GM21786 (cell line): Measurements from ENCODE around the gene NUDT4.
A peak's percentile ranks its signal among the peaks of the same experiment; 100 is the strongest.
"Not testable (repeated sequence)": the region's sequence is repeated elsewhere in the genome, so short reads cannot be mapped to it uniquely, and the experiment has no call there.

ENCODE experiments used
- ATAC-seq: cut with Tn5 transposase; IDR thresholded peaks from one replicate; pipeline ENCODE4 v1.9.1; 2021; ENCODE audit not compliant: unreplicated experiment

NUDT4 gene

DNA sequence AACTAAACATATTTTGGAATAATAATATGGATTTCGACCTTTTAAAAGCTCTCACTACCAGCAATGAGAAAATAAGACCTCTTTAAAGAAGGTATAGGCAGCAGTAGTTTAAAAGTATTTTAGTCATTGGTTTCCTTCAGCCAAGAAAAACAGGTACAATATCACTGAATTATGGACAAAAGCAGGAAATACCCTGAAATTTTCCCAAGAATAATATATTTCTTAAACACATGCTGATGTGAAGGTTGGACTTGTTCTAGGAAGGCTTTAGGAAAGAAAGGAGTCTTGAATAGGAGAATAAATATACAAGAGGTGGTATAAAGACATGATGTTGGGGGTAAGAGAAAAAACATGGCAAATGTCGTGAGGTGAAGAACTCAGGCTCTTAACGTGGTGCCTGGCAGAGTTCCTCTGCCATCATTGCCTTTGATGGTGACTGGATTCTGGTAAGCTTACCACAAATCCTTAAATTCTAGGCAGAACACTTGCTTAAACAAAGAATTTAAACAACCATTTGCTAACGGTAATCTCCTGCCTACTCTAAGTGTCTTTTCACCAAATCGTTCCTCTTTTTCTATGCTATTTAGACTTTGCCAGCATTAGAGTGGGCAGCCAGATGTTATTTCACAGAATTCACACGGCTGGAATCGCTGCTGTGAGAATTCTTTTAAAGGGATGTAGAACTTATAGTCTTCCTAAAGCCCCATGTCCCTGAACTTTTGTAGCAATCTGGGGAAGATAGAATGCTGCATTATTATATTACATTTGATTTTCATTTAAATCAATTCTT, 11.9 kb upstream of the NUDT4 start:
- no peak for ATAC-seq

GRCh38 chr12:93366422-93366821, 11.3 kb upstream of the NUDT4 start:
- ATAC-seq, result no peak

- no peak for ATAC-seq
Observed at GRCh38 chr12:93368766-93369165, 9.0 kb upstream of the NUDT4 start.

- no peak for ATAC-seq
Observed at GRCh38 chr12:93369505-93369904, 8.2 kb upstream of the NUDT4 start.

GRCh38 chr12:93370947-93371346, 6.8 kb upstream of the NUDT4 start:
- ATAC-seq, result no peak

DNA sequence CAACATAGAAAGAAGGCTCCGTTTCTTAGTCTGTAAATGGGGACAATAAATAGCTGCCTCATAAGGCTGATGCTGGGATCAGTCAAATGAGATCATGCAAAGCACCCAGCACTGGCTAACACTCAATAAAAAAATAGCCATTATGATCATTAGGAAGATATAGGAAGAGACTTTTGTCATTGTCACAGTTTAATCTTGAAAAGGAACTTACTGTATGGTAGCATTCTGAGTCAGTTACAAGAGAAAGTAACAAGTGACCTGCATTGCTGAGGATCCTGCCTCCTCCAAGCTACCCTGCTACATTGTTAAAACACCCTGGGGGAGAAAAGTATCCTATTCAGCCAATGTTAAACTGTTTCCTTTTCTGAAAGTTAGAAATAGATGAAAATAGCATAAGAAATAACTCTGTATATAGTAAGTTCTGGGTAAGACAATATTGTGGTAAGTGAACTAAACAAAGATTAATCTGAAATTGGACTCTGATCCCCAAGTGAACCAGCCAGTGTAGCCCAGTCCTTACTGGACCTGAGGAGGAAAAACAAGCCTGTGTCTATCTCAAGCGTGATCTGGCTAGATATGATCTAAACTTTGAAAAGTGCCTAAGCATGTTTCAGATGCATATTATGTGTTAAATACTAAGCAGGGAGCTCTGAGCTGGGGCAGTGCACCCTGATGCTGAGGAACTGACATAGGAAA, 3.6 kb upstream of the NUDT4 start:
- no peak for ATAC-seq

- no peak for ATAC-seq
Observed at GRCh38 chr12:93375906-93376305, 1.8 kb upstream of the NUDT4 start.

GRCh38 chr12:93376436-93377251, 1.1 kb upstream of the NUDT4 start:
- no peak for ATAC-seq

GRCh38 chr12:93378196-93378997, 672 bp downstream of the NUDT4 start:
- peak; percentile 28 for ATAC-seq

DNA sequence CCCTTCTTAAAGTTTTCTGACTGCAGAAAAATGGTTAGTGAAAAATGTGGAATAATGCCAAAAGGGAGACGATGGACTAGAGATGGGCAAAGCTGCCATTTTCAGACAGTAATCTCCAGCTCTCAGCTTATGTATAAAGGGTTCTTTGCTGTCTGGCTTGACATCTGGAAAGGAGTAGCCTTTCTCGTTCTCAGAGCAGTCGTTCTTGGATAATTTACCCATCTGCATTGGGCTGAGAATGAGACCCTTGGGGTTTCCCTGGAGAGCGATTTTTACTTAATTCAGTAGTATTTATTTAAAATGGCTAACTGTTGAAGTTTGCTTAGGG, 1.2 kb downstream of the NUDT4 start:
- no peak for ATAC-seq

DNA sequence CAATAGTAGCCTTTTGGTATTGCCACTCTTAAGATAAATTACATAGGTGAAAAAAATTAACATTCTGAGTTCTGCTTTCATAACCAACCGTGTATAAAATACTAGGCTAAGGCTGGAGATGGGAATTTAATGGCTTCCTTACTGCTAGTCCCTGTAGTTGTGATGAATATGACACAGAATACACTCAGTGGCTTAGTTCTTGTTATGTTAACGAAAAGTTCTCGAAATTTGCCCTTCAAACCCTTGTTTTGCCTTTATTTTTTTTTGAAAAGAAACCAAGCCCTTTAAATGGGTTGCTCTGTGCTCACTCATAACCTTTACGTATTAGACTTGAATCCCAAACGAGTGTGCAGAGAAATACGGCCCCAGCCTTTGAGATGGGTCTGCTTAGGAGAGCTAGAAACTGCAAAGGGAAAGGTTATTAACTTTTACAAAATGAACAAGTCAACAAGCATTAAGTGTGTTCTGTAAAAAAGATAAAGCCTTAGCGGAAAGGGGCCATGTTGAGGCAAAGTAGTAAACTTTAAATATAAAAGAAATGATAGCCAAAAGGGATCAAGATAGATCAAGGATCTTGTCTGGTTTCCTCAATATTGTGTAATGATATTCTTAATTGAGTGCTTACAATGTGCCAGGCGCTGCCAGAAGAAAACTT, 1.7 kb downstream of the NUDT4 start:
- ATAC-seq, result no peak

GRCh38 chr12:93379981-93380361, 2.2 kb downstream of the NUDT4 start:
- ATAC-seq, result no peak

- ATAC-seq, result no peak
Observed at GRCh38 chr12:93380480-93381121, 2.9 kb downstream of the NUDT4 start.

- ATAC-seq, result no peak
Observed at GRCh38 chr12:93381161-93381975, 3.6 kb downstream of the NUDT4 start.

DNA sequence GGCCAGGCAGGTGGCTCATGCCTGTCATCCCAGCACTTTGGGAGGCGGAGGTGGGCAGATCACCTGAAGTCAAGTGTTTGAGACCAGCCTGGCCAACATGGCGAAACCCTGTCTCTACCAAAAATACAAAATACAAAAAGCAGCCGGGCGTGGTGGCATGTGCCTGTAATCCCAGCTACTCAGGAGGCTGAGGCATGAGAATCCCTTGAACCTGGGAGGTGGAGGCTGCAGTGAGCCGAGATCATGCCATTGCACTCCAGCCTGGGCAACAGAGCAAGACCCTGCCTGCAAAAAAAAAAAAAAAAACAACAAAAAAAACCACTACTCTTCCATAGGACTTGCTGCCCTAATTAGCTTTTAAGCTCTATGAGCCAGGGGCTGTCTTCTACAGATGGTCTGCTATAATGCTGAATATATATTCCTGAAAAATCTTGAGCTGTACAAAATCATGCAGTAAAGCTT, 4.3 kb downstream of the NUDT4 start:
- ATAC-seq, result not testable (repeated sequence)

DNA sequence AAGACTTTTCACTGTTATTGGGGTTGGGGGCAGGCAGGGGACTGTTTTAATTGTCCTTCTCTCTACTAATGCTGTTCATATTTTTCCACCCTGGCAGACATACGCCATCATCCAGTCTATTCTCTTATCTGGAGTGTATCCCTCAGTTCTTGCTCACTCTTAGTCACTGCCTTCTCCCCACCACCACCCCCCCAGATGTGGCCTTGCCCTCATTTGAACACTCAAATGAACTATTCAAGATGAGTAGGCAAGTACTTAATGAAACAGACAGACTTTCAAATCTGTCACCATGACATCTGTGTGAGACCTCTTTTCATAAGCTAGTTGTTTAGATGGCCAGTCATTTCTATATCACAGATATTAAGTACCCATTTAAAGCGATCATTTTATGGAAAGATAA, 10.1 kb downstream of the NUDT4 start:
- no peak for ATAC-seq

- no peak for ATAC-seq
Observed at GRCh38 chr12:93390031-93390430, 12.3 kb downstream of the NUDT4 start.

DNA sequence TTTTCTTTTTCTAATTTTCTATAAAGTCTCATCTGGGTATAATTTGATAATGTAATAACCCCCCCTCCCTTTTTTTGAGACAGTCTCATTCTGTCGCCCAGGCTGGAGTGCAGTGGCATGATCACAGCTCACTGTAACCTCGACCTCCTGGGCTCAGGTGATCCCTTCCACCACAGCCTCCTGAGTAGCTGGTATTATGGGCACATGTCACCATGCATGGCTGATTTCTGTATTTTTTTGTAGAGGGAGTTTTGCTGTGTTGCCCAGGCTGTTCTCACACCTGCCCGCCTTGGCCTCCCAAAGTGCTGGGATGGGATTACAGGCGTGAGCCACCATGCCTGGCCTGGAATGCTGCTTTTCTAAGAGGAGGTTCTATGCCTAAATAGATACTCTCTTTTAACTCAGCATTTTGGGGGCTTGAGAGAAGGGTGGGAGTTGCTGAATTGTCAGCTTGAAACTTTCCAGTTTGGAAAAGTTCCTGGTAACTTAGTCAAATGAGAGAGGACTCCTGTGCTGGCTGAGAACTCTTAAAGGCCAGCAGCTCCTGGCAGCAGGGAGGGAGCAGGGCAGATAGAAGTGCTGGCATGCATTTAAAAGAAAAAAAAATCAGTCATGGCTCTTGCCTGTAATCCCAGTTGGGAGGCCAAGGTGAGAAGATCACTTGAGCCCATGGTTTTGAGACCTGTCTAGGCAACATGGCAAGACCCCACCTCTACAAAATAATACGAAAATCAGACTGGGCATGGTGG, 13.0 kb downstream of the NUDT4 start:
- ATAC-seq, result no peak
